GM18858 (cell line): Measurements from ENCODE around the gene KIF26A.

Source experiments
- ATAC-seq: cut with Tn5 transposase; IDR thresholded peaks from one replicate; pipeline ENCODE4 v1.9.1; 2021; ENCODE audit not compliant: unreplicated experiment

The KIF26A gene

DNA sequence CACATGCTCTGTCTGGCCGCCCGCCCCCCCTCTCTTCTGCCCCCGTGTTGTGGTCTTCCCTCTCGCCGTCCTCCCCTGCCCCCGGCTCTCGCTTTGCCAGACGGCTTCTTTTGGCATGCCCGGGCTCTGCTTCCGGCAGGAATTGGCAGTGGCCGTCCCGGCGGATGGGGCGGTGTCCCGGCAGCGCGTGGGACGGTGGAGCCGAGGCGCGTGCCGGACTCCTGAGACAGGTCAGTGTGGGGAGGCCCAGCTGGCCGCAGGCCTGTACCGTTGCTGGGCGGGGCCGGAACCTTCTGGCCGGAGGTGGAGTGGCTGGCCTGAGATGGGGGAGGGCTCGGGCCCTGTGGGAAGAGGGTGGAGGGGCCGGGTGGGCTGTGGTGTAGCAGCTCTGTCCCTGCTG is 17.1 kb downstream of the KIF26A start:
- ATAC-seq: no peak

- ATAC-seq: no peak
Measured at GRCh38 chr14:104156142-104156541, 17.8 kb downstream of the KIF26A start.

- ATAC-seq: no peak
Measured at GRCh38 chr14:104157016-104157928, 18.9 kb downstream of the KIF26A start.

DNA sequence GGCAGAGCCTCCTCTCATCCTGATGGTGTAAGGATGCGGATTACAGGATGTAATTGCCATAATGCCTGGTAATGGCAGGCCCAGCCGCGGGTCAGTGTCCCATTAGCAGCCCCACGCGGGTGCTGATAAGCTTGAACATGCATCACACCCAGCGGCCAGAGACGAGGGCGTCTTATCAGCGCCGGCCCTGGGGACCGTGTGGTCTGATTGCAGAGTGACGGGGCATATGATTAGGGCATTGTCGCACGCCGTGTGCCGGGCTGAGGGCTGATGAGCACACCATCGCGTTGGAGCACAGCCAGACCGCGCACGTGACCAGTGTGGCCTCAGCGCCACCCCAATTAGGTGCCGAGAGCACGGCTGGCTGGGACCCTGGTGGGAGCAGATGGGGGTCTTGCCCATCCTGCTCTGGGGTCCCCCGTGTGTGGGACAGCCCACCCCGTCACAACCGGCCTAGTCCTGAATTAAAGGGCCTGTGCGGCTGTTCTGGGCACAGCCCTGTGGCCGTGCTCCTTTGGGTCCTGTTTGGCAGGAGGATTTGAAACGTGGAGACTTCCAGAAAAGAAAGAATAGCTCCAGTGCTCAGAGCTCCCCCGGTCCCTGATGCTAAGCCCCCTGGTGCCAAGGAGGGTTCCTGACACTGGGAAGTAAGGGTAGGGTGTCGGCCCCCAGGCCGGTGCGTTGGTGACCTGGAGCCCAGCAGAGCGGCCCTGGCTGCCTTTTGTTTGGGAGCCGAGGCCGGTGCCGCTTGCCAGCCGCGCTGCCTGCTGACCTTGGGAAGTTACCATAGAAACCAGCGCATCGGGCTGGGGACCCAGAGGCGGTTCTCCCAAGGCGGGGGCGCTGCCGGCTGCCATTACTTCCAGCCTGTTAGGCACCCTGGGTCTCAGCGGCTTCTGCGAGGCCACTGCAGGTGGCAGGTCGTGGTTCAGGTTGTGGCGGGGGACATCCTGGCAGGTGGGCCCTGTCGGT is 20.7 kb downstream of the KIF26A start:
- ATAC-seq: no peak

- no peak for ATAC-seq
Measured at GRCh38 chr14:104159990-104160389, 21.6 kb downstream of the KIF26A start.

DNA sequence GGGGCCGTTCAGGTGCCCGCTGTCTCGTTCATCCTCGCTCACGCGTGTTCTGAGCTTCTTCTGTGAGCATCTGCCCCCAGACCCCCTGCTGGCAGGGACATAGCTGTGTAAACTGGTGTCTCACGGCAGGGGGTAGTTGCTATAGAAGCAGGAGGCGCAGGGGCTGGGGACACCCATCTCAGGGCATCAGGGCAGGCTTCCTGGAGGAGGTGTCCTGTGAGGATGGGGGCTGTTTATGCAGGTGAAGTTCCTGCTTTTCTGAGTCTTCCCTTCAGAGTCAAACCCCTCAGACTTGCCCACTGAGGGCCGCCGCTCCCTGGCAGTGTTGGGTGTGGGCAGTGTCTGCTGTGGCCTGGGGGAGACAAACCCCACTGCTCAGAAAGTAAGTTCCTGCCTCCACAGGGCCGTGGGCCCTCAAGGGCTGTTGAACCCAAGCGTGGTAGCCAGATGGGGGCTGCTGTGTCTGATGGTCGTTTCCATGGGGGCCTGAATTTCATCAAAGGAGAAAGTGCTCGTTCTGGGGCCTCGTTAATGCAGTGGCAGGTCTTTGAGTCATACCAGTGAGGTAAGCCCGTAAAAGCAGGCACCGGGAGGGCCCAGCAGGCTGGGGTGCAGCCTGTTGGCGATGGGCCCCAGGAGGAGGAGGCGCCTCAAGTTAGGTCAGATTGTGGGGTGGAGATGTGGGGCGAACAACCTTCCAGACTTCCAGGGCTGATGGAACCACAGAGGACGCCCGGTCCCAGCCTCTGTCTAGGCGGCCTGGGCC is 23.4 kb downstream of the KIF26A start:
- no peak for ATAC-seq

- no peak for ATAC-seq
Measured at GRCh38 chr14:104162495-104162894, 24.1 kb downstream of the KIF26A start.

DNA sequence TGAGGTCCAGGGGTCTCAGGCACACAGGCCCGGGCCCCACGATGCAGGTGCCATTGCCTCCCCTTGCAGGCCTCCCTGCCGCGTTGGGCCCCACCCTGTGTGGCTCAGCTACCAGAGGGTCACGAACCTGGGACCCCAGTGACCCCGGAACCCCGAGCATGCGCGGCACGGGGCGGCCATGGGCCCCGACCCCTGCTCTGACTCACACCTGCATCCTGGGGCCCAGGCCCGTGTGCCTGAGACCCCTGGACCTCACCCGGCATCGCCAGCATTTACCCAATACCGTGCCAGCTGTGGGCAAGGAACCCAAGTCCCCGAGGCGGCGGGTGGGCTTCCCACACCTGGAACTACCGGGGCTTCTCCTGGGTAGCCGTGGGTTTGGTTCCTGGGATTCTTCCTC is 25.2 kb downstream of the KIF26A start:
- ATAC-seq: no peak

GRCh38 chr14:104164041-104164440 is 25.7 kb downstream of the KIF26A start:
- no peak for ATAC-seq

- ATAC-seq: no peak
Measured at GRCh38 chr14:104164512-104164911, 26.1 kb downstream of the KIF26A start.

DNA sequence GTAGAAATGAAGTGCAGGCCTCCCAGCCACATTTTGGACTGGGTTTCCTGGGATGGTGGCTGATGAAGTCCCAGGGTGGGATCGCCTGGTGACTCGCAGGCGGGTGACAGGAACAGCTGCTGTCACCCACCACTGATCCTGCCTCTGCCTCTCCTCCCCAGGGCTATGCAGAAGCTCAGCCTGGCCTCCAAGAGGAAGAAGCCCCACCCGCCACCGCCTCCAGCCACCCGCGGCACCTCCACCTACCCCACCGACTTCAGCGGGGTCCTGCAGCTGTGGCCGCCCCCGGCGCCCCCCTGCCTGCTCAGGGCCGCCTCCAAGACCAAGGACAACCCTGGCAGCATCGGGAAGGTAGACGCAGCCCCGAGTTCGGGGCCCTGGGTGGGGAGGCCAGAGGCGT is 28.3 kb downstream of the KIF26A start:
- no peak for ATAC-seq

DNA sequence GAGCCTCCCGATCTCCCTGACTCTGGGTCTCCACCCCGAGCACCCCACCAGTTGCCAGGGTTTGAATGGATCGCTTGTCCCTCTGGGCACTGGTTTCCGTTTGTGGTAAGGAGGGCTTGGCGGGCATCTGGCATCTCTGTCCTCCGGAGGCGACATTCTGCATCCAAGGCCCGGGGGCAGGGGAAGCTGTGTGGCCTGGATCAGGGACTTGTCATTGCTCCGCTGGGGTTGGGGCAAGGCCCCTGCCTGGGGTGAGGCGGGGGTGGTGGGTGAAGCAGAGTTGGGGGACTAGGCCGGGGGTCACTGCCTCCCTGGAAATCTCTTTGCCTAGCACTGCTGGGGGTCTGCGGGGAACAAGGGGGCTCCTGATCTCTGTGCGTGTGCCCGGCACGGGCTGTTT is 30.2 kb downstream of the KIF26A start:
- no peak for ATAC-seq

DNA sequence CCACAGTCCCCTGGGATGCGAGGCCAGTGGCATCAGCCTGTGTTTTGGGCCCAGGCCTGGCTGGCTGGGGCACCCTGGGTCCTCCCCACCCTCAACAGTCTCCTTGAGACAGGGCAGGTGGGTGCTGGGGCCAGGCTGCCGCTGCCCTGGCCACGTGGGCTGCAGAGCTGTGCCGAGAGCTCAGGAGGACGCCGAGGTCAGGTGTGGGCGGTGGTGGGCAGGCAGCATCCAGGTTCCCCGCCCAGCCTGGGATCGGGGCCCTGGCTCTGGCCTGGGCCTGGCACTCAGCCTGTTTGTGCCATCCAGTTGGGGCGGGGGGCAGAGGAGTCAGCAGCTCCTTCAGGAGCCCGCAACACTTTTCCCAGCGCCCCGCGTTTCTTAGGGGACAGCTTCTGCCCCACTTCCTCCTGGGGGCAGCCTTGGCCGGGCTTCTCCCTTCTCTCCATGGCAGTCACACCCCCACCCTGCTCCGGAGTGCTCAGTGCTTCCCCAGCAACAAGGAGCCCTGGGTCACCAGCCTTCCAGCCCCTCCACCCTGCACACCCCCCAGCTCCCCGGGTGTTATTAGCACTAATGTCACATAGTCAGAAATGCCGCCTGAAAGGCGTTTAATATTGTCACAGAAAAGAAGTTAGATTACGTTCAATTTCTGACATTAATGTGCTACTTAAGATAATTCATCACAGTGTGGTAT is 30.8 kb downstream of the KIF26A start:
- ATAC-seq: no peak

- ATAC-seq: no peak
Measured at GRCh38 chr14:104169699-104170479, 31.5 kb downstream of the KIF26A start.

DNA sequence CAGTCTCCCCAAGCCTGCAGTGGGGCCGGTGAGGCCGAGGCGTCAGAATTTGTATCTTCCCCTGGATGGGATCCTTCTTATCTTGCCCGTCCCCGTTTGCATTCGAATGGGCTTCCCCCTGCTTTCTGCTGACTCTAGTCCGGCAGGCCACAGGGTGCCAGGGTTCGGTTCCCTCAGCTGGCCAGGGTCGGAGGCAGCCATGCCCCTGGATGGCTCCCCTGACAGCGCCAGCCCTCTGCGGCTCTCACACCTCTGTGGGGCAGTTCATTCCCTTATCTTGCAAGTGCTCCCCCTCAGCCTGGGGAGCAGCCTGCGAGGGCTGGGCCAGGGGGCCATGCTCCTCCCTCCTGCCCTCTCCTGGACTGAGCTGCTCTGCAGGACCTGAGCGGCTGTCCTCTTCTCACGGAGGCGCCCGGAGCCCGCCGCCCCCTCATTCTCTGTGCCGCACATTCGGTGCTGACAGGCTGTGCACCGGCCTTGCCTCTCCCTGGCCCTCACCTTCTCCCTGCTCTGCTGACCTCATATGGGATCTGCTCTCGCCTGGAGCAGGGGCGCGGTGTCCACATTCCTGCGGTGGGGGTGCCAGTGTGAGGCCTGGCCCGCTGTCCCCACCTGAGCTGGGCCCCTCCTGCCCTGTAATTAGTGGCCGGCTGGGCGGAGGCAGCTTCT is 32.8 kb downstream of the KIF26A start:
- no peak for ATAC-seq

GRCh38 chr14:104171895-104172294 is 33.5 kb downstream of the KIF26A start:
- no peak for ATAC-seq

DNA sequence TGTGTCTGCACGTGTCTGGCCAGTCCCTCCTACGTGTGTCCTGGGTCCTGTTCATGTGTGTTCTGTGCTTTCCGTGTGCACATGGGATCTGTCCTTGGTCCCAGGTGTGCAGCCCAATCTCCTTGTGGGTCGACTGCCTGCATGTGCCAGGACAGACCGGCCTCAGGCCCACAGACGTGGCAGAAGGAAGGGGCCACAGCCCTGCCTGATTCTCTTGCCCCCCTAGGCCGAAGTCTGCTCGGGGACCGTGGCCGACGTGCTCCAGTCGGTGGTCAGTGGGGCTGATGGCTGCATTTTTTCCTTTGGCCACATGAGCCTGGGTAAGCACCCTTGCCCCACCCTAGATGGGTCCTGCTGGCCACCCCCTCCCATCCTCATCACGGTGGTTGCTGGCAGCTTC is 34.0 kb downstream of the KIF26A start:
- ATAC-seq: no peak

DNA sequence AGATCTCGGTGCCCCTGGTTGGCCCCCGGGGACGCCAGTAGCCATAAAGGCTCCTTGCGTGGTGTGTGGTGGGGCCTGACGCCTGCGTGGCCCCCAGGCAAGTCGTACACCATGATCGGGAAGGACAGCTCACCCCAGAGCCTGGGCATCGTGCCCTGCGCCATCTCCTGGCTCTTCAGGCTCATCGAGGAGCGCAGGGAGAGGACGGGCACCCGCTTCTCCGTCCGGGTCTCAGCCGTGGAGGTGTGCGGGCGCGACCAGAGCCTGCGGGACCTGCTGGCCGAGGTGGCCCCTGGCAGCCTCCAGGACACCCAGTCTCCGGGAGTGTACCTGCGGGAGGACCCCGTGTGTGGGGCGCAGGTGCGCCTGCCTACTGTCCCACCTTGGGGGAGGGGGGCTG is 34.5 kb downstream of the KIF26A start:
- no peak for ATAC-seq

- no peak for ATAC-seq
Measured at GRCh38 chr14:104174051-104174450, 35.7 kb downstream of the KIF26A start.
